Stimulated activated CD8-positive, alpha-beta memory T cell treated with anti-CD3 and anti-CD28 coated beads, Interleukin-7, amount 100 ng/mL, for 48 hours (primary cell): Measurements from ENCODE around the gene ABHD6.

Experiments
- DNase-seq, 2 donors: peaks; one replicate each; pipeline ENCODE4 v3.0.0-alpha.2; 2020; ENCODE audit warnings: low read depth in 1 of 2; ENCODE audit errors: extremely low read depth in 1 of 2

ABHD6 gene

GRCh38 chr3:58341376-58341775, 103.8 kb downstream of the ABHD6 start:
- no peak for DNase-seq

GRCh38 chr3:58342676-58343075, 105.1 kb downstream of the ABHD6 start:
- no peak for DNase-seq
